BLaER1 (cell line): ENCODE data around the gene TUBGCP6.

Source experiments
- H3K27ac ChIP-seq: shearing (Covaris generic); formaldehyde crosslinking; 2 replicates; pipeline ENCODE4 v1.8.1; 2022
- H3K27me3 ChIP-seq: shearing (Covaris generic); formaldehyde crosslinking; 2 replicates; pipeline ENCODE4 v1.8.1; 2022
- H3K36me3 ChIP-seq: shearing (Covaris generic); formaldehyde crosslinking; 2 replicates; pipeline ENCODE4 v1.8.1; 2022
- H3K4me1 ChIP-seq: shearing (Covaris generic); formaldehyde crosslinking; 2 replicates; pipeline ENCODE4 v1.8.1; 2022
- H3K4me2 ChIP-seq: shearing (Covaris generic); formaldehyde crosslinking; 2 replicates; pipeline ENCODE4 v1.8.1; 2022
- H3K4me3 ChIP-seq: shearing (Covaris generic); formaldehyde crosslinking; 2 replicates; pipeline ENCODE4 v1.8.1; 2022
- H3K9ac ChIP-seq: shearing (Covaris generic); formaldehyde crosslinking; 2 replicates; pipeline ENCODE4 v1.8.1; 2022
- H3K9me3 ChIP-seq: shearing (Covaris generic); formaldehyde crosslinking; 2 replicates; pipeline ENCODE4 v1.8.1; 2022
- H4K20me1 ChIP-seq: shearing (Covaris generic); formaldehyde crosslinking; 2 replicates; pipeline ENCODE4 v1.8.1; 2022
- Cebpa-rat ChIP-seq: shearing (Covaris generic); IDR thresholded peaks from 2 replicates; pipeline ENCODE4 v1.8.1; 2022

TUBGCP6 gene

DNA sequence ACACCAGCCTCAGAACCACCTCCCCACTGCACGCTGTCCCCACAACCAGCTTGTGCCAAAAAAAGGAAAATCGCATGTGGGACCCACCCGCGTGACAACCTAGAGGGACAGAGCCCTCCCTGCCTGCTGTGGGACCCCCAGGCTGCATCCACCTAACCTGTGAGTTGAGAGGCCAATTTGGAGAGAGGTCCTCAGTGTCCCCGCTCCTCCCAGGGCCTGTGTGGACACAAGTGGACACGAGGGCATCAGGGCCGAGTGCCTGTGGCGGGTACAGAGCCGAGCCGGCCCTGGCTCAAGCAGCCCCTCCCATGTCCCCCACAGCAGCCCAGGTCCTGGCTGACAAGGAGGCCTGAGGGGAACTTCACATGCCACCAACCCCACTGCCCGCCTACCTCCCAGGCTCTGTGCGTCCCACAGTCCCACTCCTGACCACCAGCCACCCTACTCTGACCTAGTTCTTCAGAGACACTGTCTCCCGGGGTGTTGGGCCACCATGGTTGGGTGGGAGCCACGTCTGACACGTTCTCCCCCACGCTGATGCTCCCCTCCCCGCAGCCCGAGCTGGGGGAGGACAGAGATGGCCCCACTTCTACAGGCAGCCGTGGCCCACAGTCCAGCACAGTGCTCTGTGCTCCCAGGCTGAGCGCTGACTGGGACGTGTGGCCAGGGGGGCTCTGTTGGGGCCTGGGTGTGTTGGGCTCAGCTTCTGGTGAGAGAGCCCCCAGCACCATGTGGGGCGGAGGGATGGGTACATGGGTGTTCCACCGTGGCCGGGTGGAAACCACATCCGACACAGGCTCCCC is 24.8 kb downstream of the TUBGCP6 start:
- peak overlapping the region; percentile 80 for H3K4me2 ChIP-seq
- no peaks in the 10 kb centered on the region for H3K9me3 ChIP-seq
- H4K20me1 ChIP-seq: peaks cover 91% of the 10 kb centered on the region
- H3K9ac ChIP-seq: 0 out of 2 replicates have a peak overlapping the region, but pooled peaks have one; percentile 12
- no peak overlapping the region for H3K4me3 ChIP-seq
- peak overlapping the region; percentile 35 for H3K27ac ChIP-seq
- no peak for TF ChIP-seq Cebpa-rat
- H3K27me3 ChIP-seq: no peaks in the 10 kb centered on the region
- H3K36me3 ChIP-seq: peaks cover 91% of the 10 kb centered on the region
- peaks cover 78% of the 10 kb centered on the region for H3K4me1 ChIP-seq

GRCh38 chr22:50218996-50219727 is 25.7 kb downstream of the TUBGCP6 start:
- H4K20me1 ChIP-seq: peaks cover 94% of the 10 kb centered on the region
- H3K9ac ChIP-seq: 0 out of 2 replicates have a peak overlapping the region, but pooled peaks have one; percentile 12
- no peaks in the 10 kb centered on the region for H3K27me3 ChIP-seq
- peaks cover 93% of the 10 kb centered on the region for H3K36me3 ChIP-seq
- peak overlapping the region; percentile 80 for H3K4me2 ChIP-seq
- no peak overlapping the region for H3K4me3 ChIP-seq
- TF ChIP-seq Cebpa-rat: no peak
- H3K4me1 ChIP-seq: peaks cover 75% of the 10 kb centered on the region
- H3K9me3 ChIP-seq: no peaks in the 10 kb centered on the region
- H3K27ac ChIP-seq: peak overlapping the region; percentile 35; the same call in 1 of the 2 replicates

- H3K27ac ChIP-seq: no peak overlapping the region
These were observed 26.4 kb downstream of the TUBGCP6 start for GRCh38 chr22:50218153-50218995.

DNA sequence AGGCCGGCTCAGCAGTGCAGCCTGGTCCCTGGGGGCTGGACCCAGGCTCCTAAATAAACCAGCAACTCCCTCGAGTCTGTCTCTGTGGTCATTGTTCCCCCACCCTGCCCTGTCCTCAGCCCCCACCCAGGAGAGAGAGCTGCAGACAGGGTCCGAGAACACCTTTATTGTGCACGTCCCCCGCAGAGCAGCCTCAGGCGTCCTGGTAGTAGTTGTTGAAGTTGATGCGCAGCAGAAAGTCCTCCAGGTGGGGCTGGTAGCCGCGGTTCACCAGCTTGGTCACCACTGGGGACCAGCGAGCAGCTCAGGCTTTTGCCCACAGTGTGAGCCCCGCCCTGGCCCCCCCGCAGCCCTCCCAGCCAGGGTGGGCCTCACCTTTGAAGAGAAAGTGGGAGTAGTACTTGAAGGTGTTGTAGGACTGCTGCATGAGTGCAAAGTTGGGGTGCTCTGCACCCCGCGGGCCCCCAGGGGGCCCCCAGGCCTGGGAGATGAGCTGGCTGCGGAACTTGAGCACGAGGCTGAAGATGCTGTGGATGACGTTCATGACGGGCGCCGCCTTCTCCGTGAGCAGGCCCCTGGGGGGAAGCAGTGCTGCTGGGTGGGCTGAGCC is 27.2 kb downstream of the TUBGCP6 start:
- no peak for TF ChIP-seq Cebpa-rat
- H3K36me3 ChIP-seq: peaks cover 94% of the 10 kb centered on the region
- H4K20me1 ChIP-seq: peaks cover 99% of the 10 kb centered on the region

More at GRCh38 chr22:50218153-50218995, 26.4 kb downstream of the TUBGCP6 start:
- peak overlapping the region; percentile 80 for H3K4me2 ChIP-seq
- no peak overlapping the region for H3K9ac ChIP-seq
- H3K27me3 ChIP-seq: no peaks in the 10 kb centered on the region
- peaks cover 71% of the 10 kb centered on the region for H3K4me1 ChIP-seq
- no peak for TF ChIP-seq Cebpa-rat
- peaks cover 99% of the 10 kb centered on the region for H4K20me1 ChIP-seq
- H3K36me3 ChIP-seq: peaks cover 94% of the 10 kb centered on the region
- H3K9me3 ChIP-seq: no peaks in the 10 kb centered on the region
- H3K4me3 ChIP-seq: no peak overlapping the region

GRCh38 chr22:50216684-50217520 is 27.9 kb downstream of the TUBGCP6 start:
- Histone ChIP-seq H4K20me1 (peaks cover 99% of the 10 kb centered on the region), H3K4me3 (no peak overlapping the region), H3K4me2 (peak overlapping the region; percentile 80), H3K9ac (peak overlapping the region; percentile 24; the same call in 1 of the 2 replicates), H3K4me1 (peaks cover 62% of the 10 kb centered on the region), H3K27me3 (no peaks in the 10 kb centered on the region), H3K9me3 (no peaks in the 10 kb centered on the region), H3K27ac (no peak overlapping the region), H3K36me3 (peaks cover 94% of the 10 kb centered on the region)
- TF ChIP-seq Cebpa-rat: no peak

More for the DNA sequence above, 27.2 kb downstream of the TUBGCP6 start:
- Histone ChIP-seq H3K4me2 (peak overlapping the region; percentile 80), H3K9me3 (no peaks in the 10 kb centered on the region), H3K4me3 (no peak overlapping the region), H3K27ac (no peak overlapping the region), H3K9ac (peak overlapping the region; percentile 24; the same call in 1 of the 2 replicates), H3K27me3 (no peaks in the 10 kb centered on the region), H3K4me1 (peaks cover 70% of the 10 kb centered on the region)

GRCh38 chr22:50216055-50216683 is 28.7 kb downstream of the TUBGCP6 start:
- Histone ChIP-seq H3K27ac (no peak overlapping the region), H3K4me1 (peaks cover 55% of the 10 kb centered on the region), H3K4me3 (no peak overlapping the region), H3K9me3 (no peaks in the 10 kb centered on the region), H3K9ac (no peak overlapping the region), H3K27me3 (no peaks in the 10 kb centered on the region), H3K36me3 (peaks cover 94% of the 10 kb centered on the region), H4K20me1 (peaks cover 99% of the 10 kb centered on the region), H3K4me2 (peak overlapping the region; percentile 80; the same call in 1 of the 2 replicates)
- TF ChIP-seq Cebpa-rat: no peak

GRCh38 chr22:50215297-50216054 is 29.3 kb downstream of the TUBGCP6 start:
- no peak overlapping the region for H3K9ac ChIP-seq
- no peak for TF ChIP-seq Cebpa-rat
- H3K4me3 ChIP-seq: no peak overlapping the region
- H3K36me3 ChIP-seq: peaks cover 94% of the 10 kb centered on the region
- peaks cover 49% of the 10 kb centered on the region for H3K4me1 ChIP-seq
- H3K9me3 ChIP-seq: no peaks in the 10 kb centered on the region
- H4K20me1 ChIP-seq: peaks cover 99% of the 10 kb centered on the region
- no peak overlapping the region for H3K27ac ChIP-seq
- no peaks in the 10 kb centered on the region for H3K27me3 ChIP-seq
- no peak overlapping the region for H3K4me2 ChIP-seq
